GM15510 (cell line): ENCODE data around the gene NXNL1.

Experiments used
- POLR2A ChIP-seq: IDR thresholded peaks from 3 replicates; pipeline ENCODE4 v1.6.1; 2011; ENCODE audit warnings: borderline replicate concordance; ENCODE audit not compliant: insufficient read length; ENCODE audit errors: extremely low read depth

NXNL1 gene

DNA sequence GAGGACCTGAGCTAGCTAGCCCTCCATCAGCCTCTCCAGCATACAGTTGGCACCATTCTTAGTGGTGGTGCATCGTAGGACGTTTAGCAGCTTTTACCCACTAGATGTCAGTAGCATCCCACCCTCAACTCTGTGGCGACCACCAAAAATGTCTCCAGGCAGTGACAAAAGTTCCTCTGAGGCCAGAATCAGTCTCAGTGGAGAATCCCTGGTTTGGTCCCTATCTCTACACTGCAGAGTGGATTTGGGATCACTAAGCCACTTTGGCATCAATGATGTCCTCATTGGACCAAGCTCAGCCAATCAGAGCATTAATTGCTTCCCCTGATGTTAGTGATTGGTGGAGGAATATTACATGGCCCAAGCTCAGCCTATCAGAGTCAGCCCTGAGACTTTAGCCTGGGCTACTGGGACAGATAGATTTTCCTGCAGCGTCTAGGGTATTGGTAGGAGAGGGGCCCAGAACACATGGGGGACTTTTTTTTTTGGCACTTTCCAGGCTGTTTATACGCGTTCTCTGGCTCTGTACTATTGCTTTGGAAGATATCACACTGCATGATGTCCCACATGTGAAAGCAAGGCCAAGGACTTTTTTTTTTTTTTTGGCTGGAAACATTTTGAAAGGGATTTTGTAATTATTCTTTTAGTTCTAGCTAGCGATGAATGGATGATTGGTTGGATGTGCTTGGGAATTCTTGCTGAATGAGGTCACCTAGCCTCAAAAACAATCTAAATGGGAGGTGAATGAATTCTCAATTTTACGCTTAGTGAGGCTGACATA, 19.3 kb downstream of the NXNL1 start:
- TF ChIP-seq POLR2A: no peak

DNA sequence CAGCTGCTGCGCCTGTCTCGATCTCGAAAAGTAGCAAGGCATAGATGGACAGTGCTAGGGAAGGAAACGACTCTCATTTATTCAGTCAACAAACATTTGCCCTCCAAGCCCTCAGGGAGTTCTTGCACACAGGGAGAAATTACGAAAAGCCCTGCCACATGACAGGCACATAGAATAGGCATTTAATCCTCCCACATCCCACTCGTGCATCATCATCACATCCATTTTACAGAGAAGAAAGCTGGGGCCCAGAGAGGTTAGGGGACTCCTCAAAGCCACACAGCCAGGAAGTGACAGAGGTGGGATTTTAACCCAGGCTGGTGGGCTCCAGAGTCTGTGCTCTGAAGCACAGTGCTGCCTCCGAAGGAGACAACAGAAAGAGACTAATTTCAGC, 23.9 kb downstream of the NXNL1 start:
- no peak for TF ChIP-seq POLR2A

DNA sequence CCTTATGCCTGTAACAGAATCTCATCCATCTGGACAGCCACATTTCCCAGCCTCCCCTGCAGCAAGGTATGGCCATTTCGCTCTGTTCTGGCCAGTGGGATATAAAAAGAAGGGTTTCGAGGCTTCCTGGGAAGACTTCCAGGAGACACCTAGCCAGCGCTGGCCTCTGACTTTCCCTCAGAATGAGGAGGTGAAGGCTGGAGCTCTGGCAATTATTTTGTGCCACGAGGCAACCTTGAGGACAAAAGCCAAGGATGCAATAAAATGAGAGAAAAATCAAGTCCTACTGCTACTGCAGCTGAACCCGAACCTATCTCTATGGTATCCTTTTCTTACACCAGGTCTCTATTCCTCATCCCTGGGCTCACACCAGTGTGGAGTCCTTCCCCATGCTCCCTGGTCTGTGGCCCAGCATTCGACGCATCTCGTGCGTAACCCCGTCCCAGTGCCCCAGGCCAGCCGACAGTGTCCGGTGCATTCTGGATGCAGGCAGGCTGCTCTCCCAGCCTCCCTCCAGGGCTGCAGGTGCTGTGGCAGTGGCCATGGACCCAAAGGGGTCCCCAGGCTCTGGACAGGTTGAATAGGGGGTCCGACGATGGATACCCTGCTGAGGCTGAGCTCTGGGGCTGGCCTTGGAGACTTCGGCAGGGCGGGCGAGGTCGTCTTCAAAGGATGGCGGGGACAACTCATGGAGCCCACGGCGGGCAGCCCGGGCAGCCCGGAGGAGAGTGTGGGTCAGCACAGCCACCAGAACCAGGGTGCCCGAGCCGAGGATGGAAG, 24.4 kb downstream of the NXNL1 start:
- TF ChIP-seq POLR2A: no peak

DNA sequence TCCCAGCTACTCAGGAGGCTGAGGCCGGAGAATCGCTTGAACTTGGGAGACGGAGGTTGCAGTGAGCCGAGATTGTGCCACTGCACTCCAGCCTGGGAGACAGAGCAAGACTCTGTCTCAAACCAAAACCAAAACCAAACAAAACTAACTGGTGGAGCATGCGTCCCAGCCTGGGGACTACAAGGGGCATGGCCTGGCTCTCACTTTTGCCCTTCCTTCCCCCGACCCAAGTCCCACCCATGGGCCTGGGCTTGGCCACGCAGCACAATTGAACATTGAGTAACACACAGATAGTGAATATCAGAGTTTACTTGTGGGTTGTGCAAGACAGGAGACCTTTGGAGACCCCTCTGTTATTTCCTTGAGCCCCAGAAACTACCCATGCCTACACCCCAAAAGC, 25.5 kb downstream of the NXNL1 start:
- TF ChIP-seq POLR2A: no peak

DNA sequence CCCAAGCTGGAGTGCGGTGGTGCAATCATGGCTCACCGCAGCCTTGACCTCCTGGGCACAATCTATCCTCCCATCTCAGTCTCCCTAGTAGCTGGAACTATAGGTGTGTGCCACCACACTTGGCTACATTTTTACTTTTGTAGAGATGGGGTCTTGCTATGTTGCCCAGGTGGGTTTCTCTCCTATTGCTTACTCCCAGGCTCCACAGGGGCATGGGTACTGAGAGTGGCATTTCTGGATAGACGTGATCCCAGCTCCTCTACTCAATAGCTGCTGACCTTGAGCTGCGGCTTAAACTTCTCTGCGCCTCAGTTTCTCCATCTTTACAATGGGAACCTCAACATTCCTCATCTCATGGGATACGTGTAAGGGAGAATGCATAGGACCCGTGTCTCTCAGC, 29.3 kb downstream of the NXNL1 start:
- no peak for TF ChIP-seq POLR2A

DNA sequence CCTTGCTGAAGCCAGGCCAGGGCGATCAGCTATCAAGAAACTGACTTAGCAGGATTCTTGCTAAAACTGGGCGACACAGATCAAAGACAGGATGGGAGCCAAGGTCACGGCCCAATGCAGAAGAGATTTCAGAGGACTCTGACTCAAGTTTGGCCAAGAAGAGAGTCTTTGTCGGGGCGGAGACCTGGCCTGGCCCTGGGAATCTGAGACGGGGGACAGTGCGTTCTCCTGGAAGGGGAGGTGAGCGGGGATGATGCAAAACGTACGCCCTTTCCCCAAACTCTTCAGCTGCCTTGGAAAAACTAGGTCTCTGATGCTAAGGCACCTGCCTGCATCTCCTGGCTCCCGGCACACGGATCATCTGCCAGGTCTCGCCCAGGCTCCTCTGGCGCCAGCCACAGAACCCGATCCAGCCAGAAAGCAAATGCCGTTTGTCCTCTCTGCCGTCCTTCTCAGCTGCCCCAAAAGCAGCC, 31.0 kb downstream of the NXNL1 start:
- TF ChIP-seq POLR2A: no peak

DNA sequence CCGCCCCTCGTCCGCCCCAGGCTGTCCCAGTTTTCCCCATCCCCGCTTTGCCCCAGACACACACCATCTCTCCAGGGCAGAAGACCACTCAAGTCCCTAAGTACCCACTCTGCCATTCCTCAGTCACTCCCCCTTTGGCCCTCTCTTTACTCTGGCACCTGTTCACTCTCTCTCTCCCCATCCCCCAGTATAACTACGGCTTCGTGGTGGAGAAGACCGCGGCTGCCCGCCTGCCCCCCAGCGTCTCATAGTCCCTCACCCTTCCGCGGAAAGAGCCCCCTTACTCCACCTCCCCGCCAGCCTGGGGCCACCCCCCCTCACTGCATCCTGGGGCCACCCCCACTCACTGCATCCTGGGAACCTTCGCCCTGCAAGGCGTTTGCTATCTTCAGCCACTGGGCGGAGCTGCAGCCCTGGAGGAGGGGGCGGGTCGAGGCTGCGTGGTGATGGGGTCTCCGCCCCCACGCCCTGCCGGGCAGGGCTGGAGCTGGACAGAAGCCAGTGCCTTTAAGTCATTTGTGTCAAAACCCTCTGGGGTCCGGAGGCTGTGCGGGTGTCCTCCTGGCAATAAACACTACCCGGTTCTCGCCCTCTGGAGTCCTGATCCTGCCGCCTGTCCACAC, 35.9 kb downstream of the NXNL1 start:
- TF ChIP-seq POLR2A: no peak

DNA sequence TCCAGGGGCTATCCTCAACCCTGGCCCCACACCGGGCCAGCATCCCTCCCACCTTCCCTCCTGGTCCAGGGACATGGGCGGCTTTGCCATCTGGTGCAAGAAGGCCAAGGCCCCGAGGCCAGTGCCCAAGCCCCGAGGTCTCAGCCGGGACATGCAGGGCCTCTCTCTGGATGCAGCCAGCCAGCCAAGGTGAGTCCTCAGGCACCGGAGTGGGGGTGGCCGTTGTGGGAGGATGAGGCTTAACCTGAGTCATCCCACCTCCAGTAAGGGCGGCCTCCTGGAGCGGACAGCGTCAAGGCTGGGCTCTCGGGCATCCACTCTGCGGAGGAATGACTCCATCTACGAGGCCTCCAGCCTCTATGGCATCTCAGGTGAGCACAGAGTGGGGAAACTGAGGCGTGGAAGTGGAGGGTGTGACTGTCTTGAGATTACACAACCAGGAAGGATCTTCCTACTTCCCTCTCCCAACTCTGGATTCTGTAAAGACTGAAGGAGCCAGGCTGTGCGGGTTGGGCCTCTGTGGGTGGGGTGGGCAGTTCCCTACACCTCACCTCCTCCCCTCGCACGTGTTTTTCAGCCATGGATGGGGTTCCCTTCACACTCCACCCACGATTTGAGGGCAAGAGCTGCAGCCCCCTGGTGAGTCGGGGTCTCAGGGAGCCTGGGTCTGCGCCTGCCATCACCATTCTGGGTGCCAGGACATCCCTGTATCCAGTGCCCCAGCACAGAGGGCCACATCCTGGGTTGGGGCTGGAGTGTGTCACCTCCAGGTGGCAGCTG, 37.1 kb downstream of the NXNL1 start:
- TF ChIP-seq POLR2A: no peak

DNA sequence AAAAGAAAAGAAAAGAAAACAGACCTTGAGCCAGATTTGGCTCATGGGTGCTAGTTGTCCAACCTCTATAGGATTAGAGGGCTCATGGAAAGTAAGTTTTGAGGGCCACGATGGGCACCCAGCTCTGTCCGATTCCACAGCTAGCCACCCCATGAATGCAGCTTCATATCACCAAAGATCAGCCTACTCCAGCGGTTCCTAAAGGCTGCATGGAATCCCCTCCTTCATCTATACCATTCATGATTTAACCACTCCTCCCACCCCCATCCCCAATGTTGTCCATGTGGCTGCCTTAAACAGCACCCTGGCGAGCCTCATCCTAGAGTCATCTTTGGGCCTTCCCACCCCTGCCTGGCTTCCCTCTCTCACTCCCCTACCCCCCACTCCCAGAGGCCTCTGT, 38.8 kb downstream of the NXNL1 start:
- no peak for TF ChIP-seq POLR2A

DNA sequence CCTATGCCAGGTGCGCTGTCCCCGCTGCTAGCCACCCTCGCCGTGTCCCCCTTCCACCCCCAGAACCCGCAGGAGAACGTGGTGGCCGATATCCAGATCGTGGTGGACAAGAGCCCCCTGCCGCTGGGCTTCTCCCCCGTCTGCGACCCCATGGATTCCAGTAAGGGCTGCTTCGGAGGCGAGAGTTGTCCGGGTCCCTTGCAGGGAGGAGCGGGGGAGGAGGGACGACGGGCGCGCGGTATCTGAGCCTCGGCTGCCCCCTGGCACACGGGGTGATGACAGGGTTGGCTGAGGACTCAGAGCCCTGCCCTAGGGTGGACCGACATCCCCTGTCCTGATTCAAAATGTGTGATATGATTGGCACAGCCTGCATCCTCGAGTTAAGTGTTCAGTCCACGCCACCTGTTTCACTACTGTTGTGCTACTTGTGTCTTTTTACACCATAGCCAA, 40.2 kb downstream of the NXNL1 start:
- TF ChIP-seq POLR2A: no peak

DNA sequence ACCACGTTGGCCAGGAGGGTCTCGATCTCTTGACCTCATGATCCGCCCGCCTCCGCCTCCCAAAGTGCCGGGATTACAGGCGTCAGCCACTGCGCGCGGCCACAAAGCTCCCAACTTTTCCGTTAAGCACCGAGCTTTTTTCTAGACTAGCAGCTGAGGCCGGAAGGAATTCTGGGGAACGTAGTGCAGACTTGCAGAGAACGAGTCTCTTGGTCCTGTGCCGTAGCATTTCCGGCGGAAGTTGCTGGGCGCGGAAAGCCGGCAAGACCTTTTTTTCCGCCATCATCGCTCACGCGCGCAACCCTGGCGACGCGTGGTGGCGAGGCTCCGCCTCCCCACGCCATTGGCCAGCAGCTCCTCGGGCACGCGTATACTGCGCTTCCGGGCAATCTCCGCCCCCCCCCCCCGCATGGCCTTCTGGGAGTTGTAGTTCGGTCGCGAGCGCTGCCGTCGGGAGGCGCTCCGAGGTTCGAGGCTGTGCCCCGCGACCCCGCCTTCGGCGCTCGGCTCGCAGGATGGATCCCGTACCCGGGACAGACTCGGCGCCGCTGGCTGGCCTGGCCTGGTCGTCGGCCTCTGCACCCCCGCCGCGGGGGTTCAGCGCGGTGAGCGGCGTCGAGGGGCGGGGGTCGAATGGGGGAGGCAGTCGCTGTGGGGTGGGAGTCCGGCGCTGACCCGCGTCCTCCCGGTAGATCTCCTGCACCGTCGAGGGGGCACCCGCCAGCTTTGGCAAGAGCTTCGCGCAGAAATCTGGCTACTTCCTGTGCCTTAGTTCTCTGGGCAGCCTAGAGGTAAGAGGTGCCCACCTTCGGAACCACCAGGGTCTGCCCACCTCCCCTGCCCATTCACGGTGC, 40.9 kb downstream of the NXNL1 start, which contains the start of gene MVB12A:
Gene MVB12A (plus strand): TSS at position 427 of the 854 bp plus-strand sequence. CDS start 89 bp downstream, at position 516.
- peak; percentile 58 for TF ChIP-seq POLR2A

DNA sequence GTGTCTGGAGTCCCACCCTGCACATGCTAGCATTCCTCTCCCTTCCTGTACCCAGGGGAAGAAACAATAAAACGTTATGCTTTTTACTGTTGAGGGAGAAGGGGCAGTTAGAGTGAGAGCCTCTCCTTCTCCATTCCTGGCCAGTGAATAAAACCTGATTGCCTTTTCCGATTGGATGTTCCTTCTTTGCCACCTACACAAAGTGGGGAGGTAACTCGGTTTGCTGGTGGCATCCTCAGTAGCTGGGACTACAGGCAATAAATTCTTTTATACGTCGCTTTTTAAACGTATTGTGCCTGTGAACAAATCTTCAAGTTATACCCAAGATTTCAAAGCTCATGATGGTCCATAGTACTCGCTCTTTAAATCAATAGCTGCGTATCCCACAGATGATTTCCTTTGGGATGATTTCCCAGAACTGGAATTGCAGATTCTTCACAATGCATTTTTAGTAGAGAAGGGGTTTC, 41.5 kb downstream of the NXNL1 start:
- no peak for TF ChIP-seq POLR2A

DNA sequence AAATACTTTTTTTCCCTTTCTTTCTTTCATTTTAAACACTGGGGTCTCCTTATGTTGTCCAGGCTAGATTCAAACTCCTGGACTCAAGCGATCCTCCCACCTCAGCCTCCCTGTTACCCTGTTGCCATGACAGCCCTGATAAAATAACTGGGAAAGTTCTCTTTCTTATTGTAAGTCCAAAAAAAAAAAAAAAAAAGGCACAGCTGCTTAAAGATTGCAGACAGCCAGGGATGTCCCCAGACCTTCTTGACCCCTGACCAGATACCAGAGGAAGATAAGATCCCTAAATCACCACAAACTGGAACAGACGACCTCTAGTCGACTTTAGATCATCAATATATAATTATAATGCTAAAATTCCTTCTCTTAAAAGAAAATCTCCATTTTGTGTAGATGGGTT, 42.0 kb downstream of the NXNL1 start:
- TF ChIP-seq POLR2A: no peak
